ENCODE results near the gene STX8. TPM values are rescaled to one million over a fixed set of nuclear protein-coding genes. Genes with fewer than 3 reads are reported as not detected.

The STX8 gene
- polyA plus RNA-seq, 1 experiment: 103 TPM

DNA sequence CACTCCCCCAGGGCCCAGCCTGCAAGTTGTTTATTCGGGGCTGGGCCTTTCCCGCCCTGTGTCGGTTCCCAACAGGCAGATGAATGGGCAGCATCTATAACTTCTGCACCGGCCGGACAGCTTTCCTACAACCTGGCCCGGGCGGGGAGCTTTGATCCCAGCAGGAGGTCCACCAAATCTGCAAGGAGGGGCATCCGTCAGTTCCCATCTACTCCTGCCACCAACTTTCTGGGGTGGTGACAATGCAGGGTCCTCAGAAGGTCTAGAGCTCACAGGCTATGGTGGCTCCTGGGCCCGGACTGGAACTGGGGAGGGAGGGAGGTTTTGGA, 342.4 kb downstream of the STX8 start:
- no peak for TF ChIP-seq CTCF (IDR thresholded peaks at IDR 0.05; ENCODE audit: low read depth, low read length)
- POLR2A ChIA-PET: no interaction called here

DNA sequence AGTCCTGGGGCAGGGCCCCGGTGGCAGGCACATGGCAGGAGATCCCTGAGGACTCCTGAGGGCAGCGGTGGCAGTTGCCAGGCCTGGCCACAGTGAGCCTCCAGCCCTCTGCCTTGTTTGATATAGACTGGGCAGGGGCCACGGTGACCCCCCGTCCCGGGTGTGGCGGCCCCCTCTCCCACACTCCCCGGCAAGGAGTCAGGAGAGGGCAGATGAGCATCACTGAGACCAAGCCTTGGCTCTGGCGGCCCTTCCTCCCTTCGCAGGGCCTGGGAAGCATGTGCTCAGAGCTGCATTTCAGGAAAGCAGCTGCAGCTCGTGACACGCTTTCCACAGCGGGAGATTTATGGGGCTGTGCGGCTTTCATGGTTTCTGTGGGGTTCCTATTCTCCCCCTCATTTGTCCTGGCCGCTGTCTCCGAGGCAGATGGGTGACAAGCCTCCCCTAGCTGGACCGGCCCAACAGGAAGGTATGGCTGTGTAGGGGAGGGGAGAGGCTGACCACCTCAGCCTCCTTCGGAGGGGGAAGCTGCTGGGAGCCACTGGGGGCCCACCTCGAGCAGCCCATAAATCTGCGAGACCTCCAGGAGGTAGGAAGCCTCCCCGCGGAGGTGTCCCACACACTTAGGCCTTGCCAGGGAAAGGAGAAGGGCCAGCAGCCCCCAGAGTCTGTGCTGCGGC, 342.9 kb downstream of the STX8 start:
- ChIA-PET POLR2A (no interaction called here), CTCF (no interaction called here)
- DNase-seq (ENCODE audit: low read depth, low spot score): no peak
- Histone ChIP-seq H3K9me3 (ENCODE audit: control insufficient read depth, insufficient read depth, low read length) (peaks cover 11% of the 10 kb centered on the region; the same call in 1 of the 2 replicates), H3K27ac (ENCODE audit: low read depth, low read length) (no peak overlapping the region), H3K27me3 (ENCODE audit: control insufficient read depth, insufficient read depth, low read length) (peaks cover 5% of the 10 kb centered on the region), H3K4me3 (ENCODE audit: low read depth, low read length) (no peak overlapping the region)
- TF ChIP-seq CTCF (IDR thresholded peaks at IDR 0.05; ENCODE audit: low read depth, low read length): no peak

More for the DNA sequence above, 342.4 kb downstream of the STX8 start:
- CTCF ChIA-PET: no interaction called here
- H3K27ac ChIP-seq (ENCODE audit: low read depth, low read length): no peak overlapping the region
- no peak overlapping the region for H3K4me3 ChIP-seq (ENCODE audit: low read depth, low read length)
- peaks cover 8% of the 10 kb centered on the region; the same call in 1 of the 2 replicates for H3K9me3 ChIP-seq (ENCODE audit: control insufficient read depth, insufficient read depth, low read length)
- H3K27me3 ChIP-seq (ENCODE audit: control insufficient read depth, insufficient read depth, low read length): peaks cover 5% of the 10 kb centered on the region
- DNase-seq (ENCODE audit: low read depth, low spot score): no peak

DNA sequence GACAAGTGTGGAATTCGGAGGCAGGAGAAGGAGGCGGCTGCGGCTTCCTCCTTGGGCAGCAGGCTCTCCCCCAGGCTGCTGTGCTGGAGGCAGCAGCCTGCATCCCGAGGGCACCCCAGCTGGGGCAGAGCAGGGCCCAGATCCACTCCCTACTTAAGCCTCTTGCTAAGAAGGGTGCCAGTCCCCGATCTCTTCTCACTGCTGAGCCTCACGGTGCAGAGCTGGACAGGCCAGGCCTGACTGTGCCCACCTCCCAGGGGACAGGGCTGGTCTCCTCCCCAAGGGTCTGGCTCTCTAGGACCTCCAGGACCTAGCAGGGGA, 343.5 kb downstream of the STX8 start:
- POLR2A ChIA-PET: interaction anchor here (0.7 kb wide), 1 partner anchor 54 kb away, joined by 3 read pairs; no protein-coding TSS in a partner anchor
- peaks cover 5% of the 10 kb centered on the region for H3K27me3 ChIP-seq (ENCODE audit: control insufficient read depth, insufficient read depth, low read length)
- no peak overlapping the region for H3K4me3 ChIP-seq (ENCODE audit: low read depth, low read length)
- CTCF ChIA-PET: no interaction called here
- DNase-seq (ENCODE audit: low read depth, low spot score): no peak
- H3K9me3 ChIP-seq (ENCODE audit: control insufficient read depth, insufficient read depth, low read length): peaks cover 7% of the 10 kb centered on the region; the same call in 1 of the 2 replicates
- H3K27ac ChIP-seq (ENCODE audit: low read depth, low read length): no peak overlapping the region
- no peak for TF ChIP-seq CTCF (IDR thresholded peaks at IDR 0.05; ENCODE audit: low read depth, low read length)

DNA sequence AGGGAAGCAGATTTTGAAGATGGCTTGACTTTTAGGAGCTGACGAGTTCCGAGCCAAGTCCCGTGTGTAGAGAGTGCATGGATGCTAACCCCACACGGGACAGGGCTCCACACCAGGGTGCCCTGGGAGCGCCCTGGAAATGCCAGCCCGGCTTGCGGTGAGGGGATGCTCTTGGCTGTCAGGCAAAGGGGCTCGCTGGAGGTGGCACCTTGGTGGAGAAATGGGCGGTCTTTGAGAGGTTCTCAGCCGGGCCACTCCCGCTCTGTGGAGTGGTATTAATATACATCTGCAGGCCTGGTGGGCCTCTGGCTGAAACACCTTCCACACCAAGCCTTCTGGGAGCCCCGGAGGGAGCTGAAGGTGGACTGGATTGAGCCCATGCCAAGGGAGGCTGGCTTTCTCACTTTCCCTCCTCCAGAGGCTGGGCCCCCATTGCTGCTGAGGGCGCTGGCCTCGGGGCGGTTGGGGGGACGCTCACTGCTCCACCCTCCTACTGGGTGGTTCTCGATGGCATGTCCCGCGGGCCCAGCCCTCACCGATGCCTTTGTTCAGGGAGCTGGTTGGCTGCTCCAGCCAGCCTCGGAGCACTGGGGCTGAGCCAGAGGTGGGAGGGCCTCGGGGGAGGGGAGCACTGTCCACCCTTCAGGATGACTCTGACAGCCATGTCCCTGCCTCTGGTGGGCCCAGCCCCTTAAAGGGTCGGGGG, 344.0 kb downstream of the STX8 start:
- no peak overlapping the region for H3K4me3 ChIP-seq (ENCODE audit: low read depth, low read length)
- no peak for TF ChIP-seq CTCF (IDR thresholded peaks at IDR 0.05; ENCODE audit: low read depth, low read length)
- H3K27ac ChIP-seq (ENCODE audit: low read depth, low read length): no peak overlapping the region
- ChIA-PET CTCF (interaction anchor here (1.4 kb wide), 1 partner anchor 291 kb away, joined by 8 read pairs; no protein-coding TSS in a partner anchor), POLR2A (interaction anchor here (0.7 kb wide), 1 partner anchor 55 kb away, joined by 3 read pairs; no protein-coding TSS in a partner anchor)
- H3K27me3 ChIP-seq (ENCODE audit: control insufficient read depth, insufficient read depth, low read length): peaks cover 5% of the 10 kb centered on the region
- no peak for DNase-seq (ENCODE audit: low read depth, low spot score)
- peaks cover 7% of the 10 kb centered on the region; the same call in 1 of the 2 replicates for H3K9me3 ChIP-seq (ENCODE audit: control insufficient read depth, insufficient read depth, low read length)

DNA sequence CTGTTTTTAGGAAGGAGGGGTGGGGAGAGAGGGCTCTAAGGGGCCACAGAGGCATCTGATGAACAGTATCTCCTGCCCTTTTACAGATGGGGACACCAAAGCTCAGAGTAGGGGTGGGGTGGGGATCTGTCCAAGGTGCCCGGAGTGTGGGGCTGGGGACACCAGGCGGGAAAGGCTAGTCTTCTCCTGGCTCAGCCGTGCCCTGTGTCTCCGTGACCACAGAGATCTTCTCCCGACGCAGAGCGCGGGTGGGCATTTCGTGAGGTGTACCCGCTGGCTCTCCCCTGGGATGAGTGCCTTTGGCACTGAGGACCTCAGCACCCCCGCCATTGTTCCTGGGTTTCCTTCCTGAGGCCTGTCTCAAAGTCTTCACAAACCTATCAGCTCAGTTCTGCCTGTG, 344.8 kb downstream of the STX8 start:
- TF ChIP-seq CTCF (IDR thresholded peaks at IDR 0.05; ENCODE audit: low read depth, low read length): no peak
- peaks cover 7% of the 10 kb centered on the region; the same call in 1 of the 2 replicates for H3K9me3 ChIP-seq (ENCODE audit: control insufficient read depth, insufficient read depth, low read length)
- no peak for DNase-seq (ENCODE audit: low read depth, low spot score)
- CTCF ChIA-PET: interaction anchor here (0.6 to 1.4 kb wide), 2 partner anchors 9 to 291 kb away, joined by 4 to 8 read pairs; no protein-coding TSS in a partner anchor
- POLR2A ChIA-PET: no interaction called here
- H3K27me3 ChIP-seq (ENCODE audit: control insufficient read depth, insufficient read depth, low read length): peaks cover 5% of the 10 kb centered on the region
- H3K27ac ChIP-seq (ENCODE audit: low read depth, low read length): no peak overlapping the region
- H3K4me3 ChIP-seq (ENCODE audit: low read depth, low read length): no peak overlapping the region
